Measurements from ENCODE around the gene GPATCH2. TPM values are rescaled to one million over a fixed set of nuclear protein-coding genes. Genes with fewer than 3 reads are reported as not detected.

The GPATCH2 gene
- total RNA-seq, 4 donors from 2014 or later, result 6.1 to 16.6 (median 11.0) TPM

DNA sequence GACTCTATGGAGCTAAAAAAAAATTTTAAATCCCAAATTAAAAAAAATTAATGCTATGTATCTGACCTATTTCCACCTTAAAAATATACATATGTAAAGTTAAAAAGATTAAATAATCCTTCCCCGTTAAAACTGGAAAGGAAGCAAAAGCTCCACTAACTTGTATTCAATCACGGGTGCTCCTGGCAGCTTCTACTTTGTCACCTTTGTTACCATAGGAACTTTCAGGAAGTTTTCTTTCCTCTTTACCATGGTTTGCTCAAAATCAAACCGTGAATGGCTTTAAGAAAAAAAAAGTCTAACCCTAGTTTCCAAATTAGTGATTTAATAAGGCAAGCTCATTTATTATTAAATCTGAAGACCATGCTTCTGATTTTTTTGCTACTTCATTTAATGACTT, 3.5 kb downstream of the GPATCH2 start:
- intact Hi-C loops (cut with DNase I), result no loop called here
- no peak overlapping the region for H3K4me3 ChIP-seq
- TF ChIP-seq, protein P1, sequence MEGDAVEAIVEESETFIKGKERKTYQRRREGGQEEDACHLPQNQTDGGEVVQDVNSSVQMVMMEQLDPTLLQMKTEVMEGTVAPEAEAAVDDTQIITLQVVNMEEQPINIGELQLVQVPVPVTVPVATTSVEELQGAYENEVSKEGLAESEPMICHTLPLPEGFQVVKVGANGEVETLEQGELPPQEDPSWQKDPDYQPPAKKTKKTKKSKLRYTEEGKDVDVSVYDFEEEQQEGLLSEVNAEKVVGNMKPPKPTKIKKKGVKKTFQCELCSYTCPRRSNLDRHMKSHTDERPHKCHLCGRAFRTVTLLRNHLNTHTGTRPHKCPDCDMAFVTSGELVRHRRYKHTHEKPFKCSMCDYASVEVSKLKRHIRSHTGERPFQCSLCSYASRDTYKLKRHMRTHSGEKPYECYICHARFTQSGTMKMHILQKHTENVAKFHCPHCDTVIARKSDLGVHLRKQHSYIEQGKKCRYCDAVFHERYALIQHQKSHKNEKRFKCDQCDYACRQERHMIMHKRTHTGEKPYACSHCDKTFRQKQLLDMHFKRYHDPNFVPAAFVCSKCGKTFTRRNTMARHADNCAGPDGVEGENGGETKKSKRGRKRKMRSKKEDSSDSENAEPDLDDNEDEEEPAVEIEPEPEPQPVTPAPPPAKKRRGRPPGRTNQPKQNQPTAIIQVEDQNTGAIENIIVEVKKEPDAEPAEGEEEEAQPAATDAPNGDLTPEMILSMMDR (IDR thresholded peaks at IDR 0.05), result no peak
- TF ChIP-seq POLR2A (IDR thresholded peaks at IDR 0.05), result no peak
- no peaks in the 10 kb centered on the region for H3K27me3 ChIP-seq
- H3K4me1 ChIP-seq, result peaks cover 0 to 47% (median 12%) of the 10 kb centered on the region in 3 donors
- WGBS, 2 donors, result 7 to 15% methylated on average over 3 of the region's 3 CpGs
- H3K36me3 ChIP-seq, result no peaks in the 10 kb centered on the region
- no peaks in the 10 kb centered on the region for H3K9me3 ChIP-seq
- DNase-seq, result no peak
- H3K27ac ChIP-seq, result no peak overlapping the region

- DNase-seq, result no peak
Observed at GRCh38 chr1:217626321-217626720, 4.6 kb downstream of the GPATCH2 start.

DNA sequence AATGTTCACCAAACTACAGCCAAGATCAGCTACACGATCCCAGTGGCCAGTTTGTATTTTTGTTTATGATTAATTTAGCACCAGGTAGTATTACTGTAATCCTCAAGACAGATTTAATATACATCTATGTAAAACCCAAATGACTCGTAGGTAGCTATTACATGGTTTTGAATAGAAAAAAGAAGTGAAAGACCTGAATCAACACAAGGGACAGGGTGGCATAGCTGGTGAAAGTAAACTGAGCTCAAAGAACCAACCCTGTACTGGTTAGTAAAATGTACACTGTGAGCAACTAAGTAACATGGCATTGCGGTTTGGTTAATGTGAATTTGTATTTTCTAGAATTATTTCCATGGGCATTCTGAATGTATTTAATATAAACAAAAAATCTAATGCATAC, 8.8 kb downstream of the GPATCH2 start:
- Histone ChIP-seq H3K4me1 (peaks cover 0 to 8% (median under 1%) of the 10 kb centered on the region in 3 donors), H3K27ac (no peak overlapping the region), H3K27me3 (no peaks in the 10 kb centered on the region), H3K36me3 (peaks cover 0 to 29% (median 0%) of the 10 kb centered on the region in 3 donors), H3K4me3 (no peak overlapping the region), H3K9me3 (no peaks in the 10 kb centered on the region)
- 79 to 94% methylated on average over 3 of the region's 3 CpGs for WGBS, 2 donors
- no peak for DNase-seq
- TF ChIP-seq POLR2A (IDR thresholded peaks at IDR 0.05), result no peak
- TF ChIP-seq, protein P1 (IDR thresholded peaks at IDR 0.05), result no peak
- intact Hi-C loops (cut with DNase I), result no loop called here

More at GRCh38 chr1:217626321-217626720, 4.6 kb downstream of the GPATCH2 start:
- H3K27ac ChIP-seq, result no peak overlapping the region
- intact Hi-C loops (cut with DNase I), result no loop called here
- no peak overlapping the region for H3K4me3 ChIP-seq
- H3K36me3 ChIP-seq, result no peaks in the 10 kb centered on the region
- no peaks in the 10 kb centered on the region for H3K27me3 ChIP-seq
- WGBS, 2 donors, result 68 to 75% methylated on average over 2 of the region's 2 CpGs
- H3K9me3 ChIP-seq, result no peaks in the 10 kb centered on the region
- TF ChIP-seq, protein P1 (IDR thresholded peaks at IDR 0.05), result no peak
- TF ChIP-seq POLR2A (IDR thresholded peaks at IDR 0.05), result no peak
- H3K4me1 ChIP-seq, result peaks cover 0 to 41% (median 12%) of the 10 kb centered on the region in 3 donors

GRCh38 chr1:217620814-217621213, 10.1 kb downstream of the GPATCH2 start:
- no peaks in the 10 kb centered on the region for H3K9me3 ChIP-seq
- intact Hi-C loops (cut with DNase I), result no loop called here
- WGBS, 2 donors, result 65 to 73% methylated on average over 4 of the region's 4 CpGs

GRCh38 chr1:217617126-217617525, 13.8 kb downstream of the GPATCH2 start:
- peaks cover 0 to 31% (median 0%) of the 10 kb centered on the region in 3 donors for H3K36me3 ChIP-seq
- TF ChIP-seq POLR2A (IDR thresholded peaks at IDR 0.05), result no peak
- TF ChIP-seq, protein P1 (IDR thresholded peaks at IDR 0.05), result no peak
- H3K9me3 ChIP-seq, result no peaks in the 10 kb centered on the region
- no peak overlapping the region for H3K4me3 ChIP-seq
- H3K4me1 ChIP-seq, result no peaks in the 10 kb centered on the region
- H3K27me3 ChIP-seq, result no peaks in the 10 kb centered on the region
- DNase-seq, result no peak
- WGBS, 2 donors, result 86 to 93% methylated on average over 1 of the region's 1 CpG
- intact Hi-C loops (cut with DNase I), result no loop called here
- no peak overlapping the region for H3K27ac ChIP-seq

More at GRCh38 chr1:217620814-217621213, 10.1 kb downstream of the GPATCH2 start:
- Histone ChIP-seq H3K4me3 (no peak overlapping the region), H3K27me3 (no peaks in the 10 kb centered on the region), H3K36me3 (peaks cover 0 to 29% (median 0%) of the 10 kb centered on the region in 3 donors), H3K4me1 (no peaks in the 10 kb centered on the region), H3K27ac (no peak overlapping the region)
- DNase-seq, result no peak
- TF ChIP-seq POLR2A (IDR thresholded peaks at IDR 0.05), result no peak
- TF ChIP-seq, protein P1 (IDR thresholded peaks at IDR 0.05), result no peak

Data from esophagus squamous epithelium (tissue), 5 donors.